HepG2 (cell line): ENCODE results near the gene DAAM2. TPM values are rescaled to one million over a fixed set of nuclear protein-coding genes. Genes with fewer than 3 reads are reported as not detected.

Experiments used
- ATAC-seq: fragments of 200-7000 bp; cut with Tn5 transposase; 3 replicates; pipeline ENCODE4 v1.9.1; 2020; ENCODE audit warnings: mild to moderate bottlenecking, moderate library complexity
- BruUV-seq: library from RNA; stranded (reverse); fragments of 400-500 nt; replicated peaks from 2 replicates; lab custom pipeline; 2021; lab: Mats Ljungman, UMichigan
- CTCF ChIA-PET: fragments of 300-600 bp; formaldehyde crosslinking; extraction: SDS; loops from one replicate; lab custom pipeline; 2021; ENCODE audit warnings: low total read pairs, inconsistent platforms, low intra/inter-chr PET ratio; lab: Yijun Ruan, JAX
- POLR2A ChIA-PET: fragments of 350-600 bp; sonication (Branson Sonifier 250); formaldehyde crosslinking; loops from one replicate; lab custom pipeline; 2020; ENCODE audit warnings: antibody characterized with exemption, inconsistent platforms; lab: Yijun Ruan, JAX
- DNase-seq: peaks from one replicate; pipeline ENCODE4 v3.0.0-alpha.2; 2015; ENCODE audit warnings: low spot score
- FAIRE-seq: peaks from 3 replicates; lab custom pipeline; 2011; peaks lifted over from hg19 to GRCh38; lab: Jason Lieb, UNC
- H2AFZ ChIP-seq: one replicate; pipeline ENCODE4 v1.6.1; 2011; ENCODE audit warnings: low read length, inconsistent platforms
- H3K27ac ChIP-seq: fragments of 300-600 bp; 3 replicates; pipeline ENCODE4 v1.8.0; 2011; ENCODE audit warnings: mixed run types, mild to moderate bottlenecking, mixed read lengths, low read length, inconsistent platforms; ENCODE audit not compliant: insufficient read depth; ENCODE audit errors: extremely low read length
- H3K27me3 ChIP-seq, 2 experiments: fragments of 200-600 bp in 1 of 2; 2 replicates in 1 of 2; 3 replicates in 1 of 2; pipeline versions ENCODE4 v1.6.0 to v1.8.0; 2011; ENCODE audit warnings: low read length in 2 of 2, mild to moderate bottlenecking in 2 of 2, moderate library complexity in 2 of 2, inconsistent platforms in 1 of 2; ENCODE audit not compliant: insufficient read depth in 2 of 2, control insufficient read depth in 1 of 2
- H3K36me3 ChIP-seq, 2 experiments: fragments of 200-600 bp in 1 of 2; replicated peaks in 1 of 2; 2 replicates in 1 of 2; 3 replicates in 1 of 2; pipeline versions ENCODE4 v1.5.1 to v1.8.0; 2011; ENCODE audit warnings: low read length in 2 of 2, inconsistent platforms in 1 of 2; ENCODE audit not compliant: insufficient read depth in 2 of 2, control insufficient read depth in 1 of 2
- H3K4me1 ChIP-seq: 2 replicates; pipeline ENCODE4 v1.5.1; 2012; ENCODE audit warnings: low read length, inconsistent platforms; ENCODE audit not compliant: insufficient read depth
- H3K4me2 ChIP-seq: 2 replicates; pipeline ENCODE4 v1.6.0; 2011; ENCODE audit warnings: low read depth, low read length, inconsistent platforms
- H3K4me3 ChIP-seq, 3 experiments: fragments of 200-600 bp in 1 of 3; sonication (generic), shearing (Covaris generic) in 1 of 3; replicated peaks in 1 of 3; 2 replicates each; pipeline ENCODE4 v1.5.1; 2011 to 2016; ENCODE audit warnings: low read length in 3 of 3, inconsistent platforms in 2 of 3, low read depth in 2 of 3, mild to moderate bottlenecking in 2 of 3, control low read depth in 1 of 3, mixed read lengths in 1 of 3; ENCODE audit not compliant: insufficient read depth in 1 of 3
- H3K79me2 ChIP-seq: one replicate; pipeline ENCODE4 v1.6.1; 2011; ENCODE audit warnings: low read length, inconsistent platforms; ENCODE audit not compliant: insufficient read depth
- H3K9ac ChIP-seq: 2 replicates; pipeline ENCODE4 v1.6.0; 2011; ENCODE audit warnings: mild to moderate bottlenecking, low read depth, low read length, inconsistent platforms; ENCODE audit not compliant: insufficient read depth
- H3K9me3 ChIP-seq: 2 replicates; pipeline ENCODE4 v1.5.1; 2012; ENCODE audit warnings: mild to moderate bottlenecking, low read length
- H4K20me1 ChIP-seq: 2 replicates; pipeline ENCODE4 v1.6.0; 2011; ENCODE audit warnings: inconsistent platforms, mild to moderate bottlenecking, low read length, moderate library complexity; ENCODE audit not compliant: insufficient read depth
- CREB3 ChIP-seq: sonication (generic); formaldehyde crosslinking; IDR thresholded peaks from 2 replicates; pipeline ENCODE4 v1.5.0; 2020; ENCODE audit warnings: missing genetic modification reagents
- ETV6 ChIP-seq: sonication (generic); formaldehyde crosslinking; conservative IDR thresholded peaks from 2 replicates; pipeline ENCODE4 v1.4.0; 2020; ENCODE audit warnings: missing genetic modification reagents
- FOXA3 ChIP-seq: IDR thresholded peaks from 2 replicates; pipeline ENCODE4 v1.6.1; 2016; ENCODE audit warnings: missing genetic modification reagents, missing compliant biosample characterization
- IRF9 ChIP-seq: sonication (generic); formaldehyde crosslinking; IDR thresholded peaks from 2 replicates; pipeline ENCODE4 v1.8.0; 2022; ENCODE audit warnings: missing genetic modification reagents, mild to moderate bottlenecking, borderline replicate concordance
- KAT8 ChIP-seq: IDR thresholded peaks from 2 replicates; pipeline ENCODE4 v1.6.1; 2016; ENCODE audit warnings: missing genetic modification reagents, missing compliant biosample characterization
- PCBP1 ChIP-seq: fragments of 200-400 bp; formaldehyde crosslinking; IDR thresholded peaks from 2 replicates; pipeline ENCODE4 v1.6.1; 2017; ENCODE audit warnings: mild to moderate bottlenecking, low read depth, low read length, borderline replicate concordance
- RFXANK ChIP-seq: IDR thresholded peaks from 2 replicates; pipeline ENCODE4 v1.6.1; 2016
- SAFB2 ChIP-seq: sonication (generic); formaldehyde crosslinking; IDR thresholded peaks from 2 replicates; pipeline ENCODE4 v1.5.1; 2020; ENCODE audit warnings: missing genetic modification reagents, low read depth, mild to moderate bottlenecking, borderline replicate concordance
- SYNCRIP ChIP-seq: fragments of 200-400 bp; formaldehyde crosslinking; IDR thresholded peaks from 2 replicates; pipeline ENCODE4 v1.6.1; 2018; ENCODE audit warnings: mild to moderate bottlenecking, low read depth, low read length; ENCODE audit not compliant: insufficient read depth
- ZNF292 ChIP-seq: sonication (generic); formaldehyde crosslinking; IDR thresholded peaks from 2 replicates; pipeline ENCODE4 v1.8.1; 2022; ENCODE audit warnings: mild to moderate bottlenecking, low read depth, missing genetic modification reagents, borderline replicate concordance
- ZNF547 ChIP-seq: sonication (generic); formaldehyde crosslinking; IDR thresholded peaks from 2 replicates; pipeline ENCODE4 v1.5.1; 2020; ENCODE audit warnings: mild to moderate bottlenecking, missing genetic modification reagents
- ZNF709 ChIP-seq: sonication (generic); formaldehyde crosslinking; IDR thresholded peaks from 2 replicates; pipeline ENCODE4 v1.5.0; 2020; ENCODE audit warnings: mild to moderate bottlenecking, missing genetic modification reagents
- ZNF713 ChIP-seq: sonication (generic); formaldehyde crosslinking; IDR thresholded peaks from 2 replicates; pipeline ENCODE4 v1.4.0; 2020; ENCODE audit warnings: mild to moderate bottlenecking, missing genetic modification reagents
- ZNF737 ChIP-seq: sonication (generic); formaldehyde crosslinking; IDR thresholded peaks from 2 replicates; pipeline ENCODE4 v1.5.0; 2020; ENCODE audit warnings: missing genetic modification reagents, mild to moderate bottlenecking, borderline replicate concordance
- ZNF747 ChIP-seq: sonication (generic); formaldehyde crosslinking; IDR thresholded peaks from 2 replicates; pipeline ENCODE4 v1.8.1; 2023; ENCODE audit warnings: missing genetic modification reagents, mild to moderate bottlenecking, borderline replicate concordance
- WGBS: methylation state at CpG from one replicate; pipeline ENCODE4 v1.1.6; 2017; ENCODE audit warnings: low lambda C conversion rate; 5-methylcytosine and 5-hydroxymethylcytosine counted together
- in situ Hi-C: cut with HindIII; loops from 2 replicates; pipeline ENCODE4 v1.10.0; 2017; ENCODE audit warnings: low pct_unique_long_range_greater_than_20kb; ENCODE audit not compliant: extremely low pct_ligation_motif_present
- intact Hi-C: fragments of 100-400 bp; cut with micrococcal nuclease; formaldehyde crosslinking; loops from one replicate; pipeline ENCODE4 v1.10.0; 2022; ENCODE audit not compliant: unreplicated experiment
- polyA plus RNA-seq, 8 experiments: library from polyadenylated mRNA; depleted of rRNA in 3 of 8; stranded (reverse) in 7 of 8; unstranded in 1 of 8; fragments of >200 nt; fragmentation: Illumina TruSeq in 4 of 8; extraction: Trizol in 4 of 8; gene quantifications; 2 replicates each; pipeline versions ENCODE4 v1.2.1 to v1.2.3, GENCODE V29; 2011 to 2016; ENCODE audit warnings: low read depth in 4 of 8, missing spikeins in 1 of 8, mixed read lengths in 1 of 8; ENCODE audit not compliant: insufficient read depth in 1 of 8
- total RNA-seq, 5 experiments: library from RNA; depleted of rRNA; stranded (reverse); fragments of >200 nt; fragmentation: Illumina TruSeq; extraction: Trizol; gene quantifications; 2 replicates each; pipeline ENCODE4 v1.2.3, GENCODE V29; 2016; ENCODE audit warnings: low read depth in 1 of 5

DAAM2 gene
- total and polyA plus RNA-seq, 2 of the 13 experiments (the other 11 are each of a cell fraction or from before 2014, with no cell fraction given), result 0.01 TPM; not detected in 1

- in situ Hi-C loops, result no loop called here
- intact Hi-C loops, result no loop called here
- H3K9me3 ChIP-seq, result no peaks in the 10 kb centered on the region
- ChIA-PET CTCF (no interaction called here), POLR2A (no interaction called here)
- H3K27me3 ChIP-seq, result no peaks in the 10 kb centered on the region
- H3K9ac ChIP-seq, result no peak overlapping the region
- no peaks in the 10 kb centered on the region for H3K4me1 ChIP-seq
- no peak overlapping the region for H2AFZ ChIP-seq
- H3K4me3 ChIP-seq, result no peak overlapping the region
- 21% methylated on average over 6 of the region's 6 CpGs for WGBS
- ATAC-seq (no peak), DNase-seq (no peak), FAIRE-seq (no peak)
- H3K79me2 ChIP-seq, result no peaks in the 10 kb centered on the region
- no peak overlapping the region for H3K4me2 ChIP-seq
- no peaks in the 10 kb centered on the region for H3K36me3 ChIP-seq
- H3K27ac ChIP-seq, result no peak overlapping the region
- BruUV-seq, result no TSS peak
- no peak for TF ChIP-seq IRF9 (CRISPR knock-in tag)
- no peak for TF ChIP-seq ZNF547 (CRISPR knock-in tag)
- TF ChIP-seq ZNF713 (CRISPR knock-in tag), result no peak
- TF ChIP-seq FOXA3, result no peak
- TF ChIP-seq PCBP1, result no peak
- no peak for TF ChIP-seq ZNF709
- TF ChIP-seq RFXANK (CRISPR knock-in tag), result no peak
- no peak for TF ChIP-seq ZNF747 (CRISPR knock-in tag)
- no peak for TF ChIP-seq SAFB2
- TF ChIP-seq ETV6 (CRISPR knock-in tag), result no peak
- TF ChIP-seq ZNF737 (CRISPR knock-in tag), result no peak
- TF ChIP-seq ZNF292 (CRISPR knock-in tag), result no peak
- no peak for TF ChIP-seq SYNCRIP
- TF ChIP-seq KAT8, result no peak
- no peak for TF ChIP-seq CREB3
- no peaks in the 10 kb centered on the region for H4K20me1 ChIP-seq
Observed at GRCh38 chr6:39840781-39841180, 48.6 kb downstream of the DAAM2 start.
